Mucosa of stomach (tissue), 1 donor: Measurements from ENCODE around the gene NAALAD2.
"Not testable (repeated sequence)": the region's sequence is repeated elsewhere in the genome, so short reads cannot be mapped to it uniquely, and the experiment has no call there.

ENCODE experiments used
- H3K27me3 ChIP-seq: one replicate; pipeline ENCODE4 v1.7.0; 2013; ENCODE audit warnings: mild to moderate bottlenecking, low read length; ENCODE audit not compliant: control insufficient read depth, insufficient read depth
- H3K36me3 ChIP-seq: one replicate; pipeline ENCODE4 v1.7.0; 2013; ENCODE audit warnings: low read length; ENCODE audit not compliant: control insufficient read depth, insufficient read depth
- H3K4me1 ChIP-seq: one replicate; pipeline ENCODE4 v1.7.0; 2013; ENCODE audit warnings: mild to moderate bottlenecking, low read length; ENCODE audit not compliant: control insufficient read depth, insufficient read depth
- H3K4me3 ChIP-seq: one replicate; pipeline ENCODE4 v1.7.0; 2013; ENCODE audit warnings: low read length
- H3K9ac ChIP-seq: one replicate; pipeline ENCODE4 v1.7.0; 2013; ENCODE audit warnings: mild to moderate bottlenecking, low read length, moderate library complexity
- H3K9me3 ChIP-seq: one replicate; pipeline ENCODE4 v1.7.0; 2013; ENCODE audit warnings: mild to moderate bottlenecking, low read length, moderate library complexity; ENCODE audit not compliant: control insufficient read depth
- donor health status: Pancreatic carcinoma.

Gene NAALAD2

DNA sequence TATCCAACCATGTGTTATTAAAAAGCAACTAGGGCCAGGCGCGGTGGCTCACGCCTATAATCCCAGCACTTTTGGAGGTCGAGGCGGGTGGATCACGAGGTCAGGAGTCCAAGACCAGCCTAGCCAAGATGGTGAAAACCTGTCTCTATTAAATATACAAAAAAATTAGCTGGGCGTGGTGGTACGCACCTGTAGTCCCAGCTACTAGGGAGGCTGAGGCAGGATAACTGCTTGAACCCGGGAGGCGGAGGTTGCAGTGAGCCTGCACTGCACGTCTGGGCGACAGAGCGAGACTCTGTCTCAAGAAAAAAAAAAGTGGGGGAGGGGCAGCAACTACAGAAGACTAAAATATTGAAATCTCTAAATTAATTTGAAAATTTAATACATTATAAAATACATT is 69.9 kb downstream of the NAALAD2 start:
- Histone ChIP-seq H3K4me3 (no peak overlapping the region), H3K36me3 (no peaks in the 10 kb centered on the region)

DNA sequence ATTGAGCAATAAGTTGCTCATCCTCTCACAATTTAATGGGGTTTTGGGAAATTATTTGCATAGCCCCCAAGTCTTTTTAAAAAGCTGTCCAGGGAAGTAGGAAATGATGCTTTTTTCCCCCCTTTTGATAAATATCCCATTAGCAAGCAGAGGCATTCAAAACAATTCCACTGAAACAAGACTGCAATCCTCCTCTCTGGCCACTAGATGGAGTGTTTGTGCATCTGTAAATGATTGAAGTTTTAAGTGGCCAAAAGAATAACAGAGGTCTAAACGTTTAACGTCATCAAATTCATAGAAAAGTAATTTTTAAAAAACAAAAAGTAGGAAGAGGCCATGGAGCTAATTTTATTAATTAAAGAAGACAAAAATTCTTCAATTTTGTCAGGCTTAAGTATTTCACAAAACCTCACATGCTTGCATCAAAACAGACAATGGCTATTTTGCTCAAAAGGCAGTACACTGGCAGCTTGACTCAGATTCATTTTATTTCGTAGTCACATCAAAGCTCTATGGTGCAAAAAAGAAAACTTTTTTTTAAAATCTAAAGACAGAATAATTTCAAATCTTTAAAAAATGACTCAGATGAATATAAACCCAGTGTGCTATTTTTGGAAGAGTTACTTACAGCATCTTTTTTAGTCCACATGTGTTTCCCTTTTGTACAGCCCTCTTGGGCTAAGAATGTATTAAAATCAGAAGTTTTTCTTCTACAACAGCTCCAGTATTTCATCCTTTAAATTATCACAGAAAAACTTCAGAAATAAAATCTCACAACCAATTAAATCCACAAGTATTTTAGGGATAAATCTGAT is 70.6 kb downstream of the NAALAD2 start:
- Histone ChIP-seq H3K9ac (no peak overlapping the region), H3K9me3 (no peaks in the 10 kb centered on the region), H3K4me1 (no peaks in the 10 kb centered on the region), H3K4me3 (no peak overlapping the region), H3K27me3 (no peaks in the 10 kb centered on the region), H3K36me3 (no peaks in the 10 kb centered on the region)

More for the DNA sequence above, 69.9 kb downstream of the NAALAD2 start:
- Histone ChIP-seq H3K9ac (no peak overlapping the region), H3K9me3 (no peaks in the 10 kb centered on the region), H3K27me3 (no peaks in the 10 kb centered on the region), H3K4me1 (no peaks in the 10 kb centered on the region)

DNA sequence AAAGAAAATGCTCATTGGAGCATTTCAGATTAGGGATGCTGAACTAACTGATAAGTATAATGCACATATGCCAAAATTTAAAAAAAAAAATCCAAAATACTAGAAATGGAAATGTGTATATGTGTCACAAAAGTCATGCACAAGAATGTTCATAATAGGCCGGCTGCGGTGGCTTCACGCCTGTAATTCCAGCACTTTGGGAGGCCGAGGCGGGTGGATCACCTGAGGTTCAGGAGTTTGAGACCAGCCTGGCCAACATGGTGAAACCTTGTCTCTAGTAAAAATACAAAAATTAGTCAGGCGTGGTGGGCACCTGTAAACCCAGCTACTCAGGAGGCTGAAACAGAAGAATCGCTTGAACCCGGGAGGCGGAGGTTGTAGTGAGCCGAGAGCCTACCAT is 73.5 kb downstream of the NAALAD2 start:
- H3K9me3 ChIP-seq, H3K9ac ChIP-seq, H3K4me1 ChIP-seq, H3K27me3 ChIP-seq, H3K36me3 ChIP-seq, H3K4me3 ChIP-seq: not testable (repeated sequence)

DNA sequence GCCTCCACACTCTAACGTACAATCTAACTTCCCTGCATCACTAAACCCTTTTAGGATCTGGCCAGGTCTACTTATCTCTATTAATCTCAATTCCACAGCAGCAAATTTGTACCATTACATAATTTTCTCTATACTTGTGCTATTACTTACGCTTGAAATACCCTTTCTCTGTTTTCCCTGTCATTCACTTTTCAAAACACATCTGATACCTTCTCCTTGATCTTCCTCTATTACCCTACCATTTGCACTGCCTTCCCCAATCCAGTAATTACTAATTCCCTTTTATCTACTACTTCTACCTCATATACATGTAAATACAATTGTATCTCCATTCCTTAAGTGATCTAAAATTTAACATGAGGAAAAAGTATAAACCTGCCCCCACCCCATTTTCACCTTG is 74.4 kb downstream of the NAALAD2 start:
- H3K9ac ChIP-seq, result no peak overlapping the region
- no peaks in the 10 kb centered on the region for H3K27me3 ChIP-seq
- no peaks in the 10 kb centered on the region for H3K4me1 ChIP-seq
- no peak overlapping the region for H3K4me3 ChIP-seq
- H3K36me3 ChIP-seq, result no peaks in the 10 kb centered on the region
- H3K9me3 ChIP-seq, result no peaks in the 10 kb centered on the region

DNA sequence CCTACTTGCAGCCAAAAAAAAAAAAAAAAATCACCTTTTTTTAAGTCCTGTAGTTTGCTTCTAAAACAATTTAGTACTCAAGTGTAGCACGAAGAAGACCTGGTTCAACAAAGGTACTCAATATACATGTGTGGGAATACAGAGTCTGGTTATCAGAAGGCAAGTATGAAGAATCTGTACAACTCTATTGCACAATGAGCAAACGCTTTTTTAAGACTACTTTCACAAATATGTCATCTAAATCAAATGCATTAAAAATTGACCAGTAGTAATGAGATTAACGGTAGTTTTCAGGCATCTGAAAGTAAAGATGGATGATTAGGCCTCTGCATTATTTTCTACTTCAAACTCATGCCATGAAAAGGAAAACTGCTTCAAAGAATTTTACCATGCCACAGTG is 78.9 kb downstream of the NAALAD2 start:
- Histone ChIP-seq H3K36me3 (no peaks in the 10 kb centered on the region), H3K9ac (no peak overlapping the region), H3K4me3 (no peak overlapping the region), H3K4me1 (no peaks in the 10 kb centered on the region), H3K9me3 (no peaks in the 10 kb centered on the region), H3K27me3 (no peaks in the 10 kb centered on the region)

DNA sequence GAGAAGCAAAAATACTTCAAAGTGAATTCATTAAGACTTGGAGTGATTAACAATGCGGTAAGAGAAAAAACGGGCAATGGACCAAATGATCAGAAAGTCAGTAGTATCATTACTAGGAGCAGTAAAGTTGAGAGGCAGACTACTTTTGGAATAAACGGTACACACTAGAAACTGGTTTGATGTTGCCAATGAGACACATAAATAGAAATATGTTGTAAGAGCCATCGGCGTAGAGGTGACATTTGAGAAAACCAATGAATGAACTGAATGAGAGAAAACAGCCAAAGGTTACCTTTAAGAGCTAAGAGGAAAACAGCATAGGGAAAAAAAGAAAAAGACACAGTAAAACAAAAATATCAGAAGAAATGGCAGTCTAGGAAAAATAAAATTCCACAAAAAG is 82.1 kb downstream of the NAALAD2 start:
- Histone ChIP-seq H3K4me1 (peaks cover 5% of the 10 kb centered on the region), H3K36me3 (no peaks in the 10 kb centered on the region), H3K27me3 (no peaks in the 10 kb centered on the region), H3K4me3 (no peak overlapping the region), H3K9me3 (no peaks in the 10 kb centered on the region), H3K9ac (no peak overlapping the region)

DNA sequence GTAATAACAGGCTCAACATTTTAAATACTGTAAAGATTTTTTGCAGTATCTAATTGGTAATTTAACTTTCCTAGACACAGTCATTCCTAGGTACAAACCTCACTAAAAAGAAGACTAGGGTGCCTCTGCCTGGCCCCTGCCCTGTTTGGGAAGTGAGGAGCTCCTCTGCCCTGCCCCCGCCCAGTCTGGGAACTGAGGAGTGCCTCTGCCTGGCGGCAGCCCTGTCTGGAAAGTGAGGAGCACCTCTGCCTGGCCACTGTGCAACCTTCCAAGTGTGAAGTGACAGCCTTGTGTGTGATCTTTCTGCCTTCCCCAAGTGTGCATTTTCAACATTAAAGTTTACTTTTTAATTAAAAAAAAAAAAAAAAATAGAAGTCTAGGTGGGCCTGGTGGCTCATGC is 84.1 kb downstream of the NAALAD2 start:
- Histone ChIP-seq H3K4me3 (no peak overlapping the region), H3K27me3 (no peaks in the 10 kb centered on the region), H3K9me3 (no peaks in the 10 kb centered on the region), H3K4me1 (peaks cover 7% of the 10 kb centered on the region), H3K9ac (no peak overlapping the region), H3K36me3 (no peaks in the 10 kb centered on the region)

DNA sequence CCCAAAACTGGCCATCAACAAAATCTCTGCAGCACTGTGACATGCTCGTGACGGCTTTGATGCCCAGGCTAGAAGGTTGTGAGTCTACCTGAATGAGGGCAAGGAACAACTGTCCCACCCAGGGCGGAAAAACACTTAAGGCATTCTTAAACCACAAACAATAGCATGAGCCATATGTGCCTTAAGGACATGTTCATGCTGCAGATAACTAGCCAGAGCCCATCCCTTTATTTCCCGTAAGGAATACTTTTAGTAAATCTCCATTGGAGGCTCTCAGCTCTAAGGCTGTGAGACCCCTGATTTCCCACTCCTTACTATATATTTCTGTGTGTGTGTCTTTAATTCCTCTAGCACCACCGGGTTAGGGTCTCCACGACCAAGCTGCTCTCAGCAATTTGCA is 85.0 kb downstream of the NAALAD2 start:
- Histone ChIP-seq H3K9me3 (no peaks in the 10 kb centered on the region), H3K4me1 (peaks cover 7% of the 10 kb centered on the region), H3K27me3 (no peaks in the 10 kb centered on the region)

DNA sequence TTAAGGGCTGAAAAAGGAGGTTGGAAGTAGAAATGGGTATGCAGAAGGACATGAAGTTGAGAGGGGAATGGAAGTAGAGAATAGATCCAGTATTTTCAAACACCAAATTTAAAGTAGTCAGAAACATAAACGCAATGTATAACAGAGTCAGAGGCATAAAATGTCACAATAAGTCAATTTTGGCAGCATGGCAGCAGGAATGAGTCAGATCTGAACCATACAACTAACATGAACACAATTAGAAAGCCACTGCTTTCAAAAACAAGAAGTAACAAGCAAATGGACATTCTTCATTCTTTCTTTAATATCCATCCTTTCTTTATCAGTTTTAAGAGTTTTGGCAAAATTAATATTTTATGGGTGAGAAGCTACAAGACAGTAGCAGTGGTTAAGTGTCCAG is 85.9 kb downstream of the NAALAD2 start:
- no peak overlapping the region for H3K9ac ChIP-seq
- H3K4me3 ChIP-seq, result no peak overlapping the region
- H3K4me1 ChIP-seq, result peaks cover 7% of the 10 kb centered on the region
- no peaks in the 10 kb centered on the region for H3K9me3 ChIP-seq
- H3K27me3 ChIP-seq, result no peaks in the 10 kb centered on the region
- no peaks in the 10 kb centered on the region for H3K36me3 ChIP-seq

More for the DNA sequence above, 85.0 kb downstream of the NAALAD2 start:
- no peak overlapping the region for H3K4me3 ChIP-seq
- no peak overlapping the region for H3K9ac ChIP-seq
- no peaks in the 10 kb centered on the region for H3K36me3 ChIP-seq

DNA sequence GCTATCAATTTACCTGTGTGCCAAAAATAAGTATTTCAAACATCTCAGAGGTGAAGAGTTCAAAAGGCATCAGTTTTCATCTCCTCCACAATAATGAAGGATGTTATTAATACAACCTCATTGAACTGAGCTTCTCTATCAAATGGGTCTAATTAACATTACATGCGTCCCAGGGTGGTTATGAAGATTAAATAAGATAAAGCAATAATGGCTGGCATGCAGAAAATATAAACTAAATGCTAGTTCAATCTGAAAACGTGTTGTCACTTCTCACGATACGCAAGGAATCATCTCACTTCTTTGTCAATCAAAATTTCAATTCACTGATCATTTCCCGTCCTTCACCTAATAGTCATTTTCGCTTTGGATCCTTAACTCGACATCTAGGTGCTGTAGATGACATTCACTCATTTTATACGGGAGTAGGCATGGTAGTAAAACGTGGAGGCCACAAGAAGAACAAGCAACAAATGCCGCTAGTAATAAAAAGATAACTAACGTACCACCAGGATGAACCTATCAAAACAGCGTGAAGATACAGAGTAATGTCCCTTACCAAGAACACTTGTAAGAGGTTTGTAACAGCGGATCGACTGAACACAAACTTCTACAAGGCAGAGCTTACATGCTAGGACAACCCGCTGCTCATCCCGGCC is 87.5 kb downstream of the NAALAD2 start:
- Histone ChIP-seq H3K9me3 (no peaks in the 10 kb centered on the region), H3K4me3 (peak overlapping the region; percentile 91), H3K27me3 (no peaks in the 10 kb centered on the region), H3K36me3 (no peaks in the 10 kb centered on the region), H3K9ac (peak overlapping the region; percentile 82), H3K4me1 (peaks cover 7% of the 10 kb centered on the region)

DNA sequence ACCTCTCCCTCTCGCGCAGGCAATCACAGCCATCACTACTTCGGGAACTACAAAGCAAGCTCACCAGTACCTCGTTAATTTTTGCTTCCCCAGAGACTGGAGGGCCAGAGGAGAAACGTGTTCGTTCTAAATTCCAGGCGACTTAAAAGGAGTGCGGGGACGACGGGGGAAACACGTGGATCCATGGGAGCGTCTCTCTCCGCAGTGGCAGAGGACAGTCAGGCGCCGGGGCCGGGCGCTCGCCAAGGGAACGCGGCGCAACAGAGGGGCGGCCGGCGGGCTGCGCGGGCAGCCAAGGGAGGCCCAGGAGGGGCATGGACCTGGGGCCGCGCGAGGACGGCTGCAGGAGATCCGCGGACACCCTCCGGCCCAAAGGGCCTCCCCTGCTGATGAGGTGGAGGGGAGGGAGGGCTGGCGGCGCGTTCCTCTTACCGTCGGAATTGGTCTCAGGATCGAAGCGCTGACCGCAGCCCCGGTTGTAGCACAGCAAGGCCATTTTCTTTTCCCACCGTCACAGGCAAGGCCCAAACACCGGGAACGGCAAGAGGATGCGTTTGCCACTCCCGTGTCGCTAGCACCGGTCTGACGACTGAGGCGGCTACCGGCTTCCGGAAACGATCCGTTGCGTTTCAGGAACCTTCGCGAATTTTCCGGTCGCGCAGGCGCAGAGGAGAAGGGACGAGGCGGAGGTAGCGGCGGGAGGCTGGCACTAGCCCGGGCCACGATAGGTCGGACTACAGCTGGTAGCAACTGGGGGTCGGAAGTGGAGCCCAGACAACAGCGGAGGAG is 88.2 kb downstream of the NAALAD2 start, which contains the start of gene CHORDC1:
TSS of gene CHORDC1 (minus strand) at position 591 of the 789 bp plus-strand sequence. CDS start at position 496, 95 bp downstream.
- H3K4me1 ChIP-seq, result peaks cover 7% of the 10 kb centered on the region
- peak within 1 kb of the TSS; percentile 91 for H3K4me3 ChIP-seq
- no peaks in the 10 kb centered on the region for H3K27me3 ChIP-seq
- H3K9ac ChIP-seq, result peak within 1 kb of the TSS; percentile 82
- no peaks in the 10 kb centered on the region for H3K9me3 ChIP-seq
- H3K36me3 ChIP-seq, result no peaks in the 10 kb centered on the region

DNA sequence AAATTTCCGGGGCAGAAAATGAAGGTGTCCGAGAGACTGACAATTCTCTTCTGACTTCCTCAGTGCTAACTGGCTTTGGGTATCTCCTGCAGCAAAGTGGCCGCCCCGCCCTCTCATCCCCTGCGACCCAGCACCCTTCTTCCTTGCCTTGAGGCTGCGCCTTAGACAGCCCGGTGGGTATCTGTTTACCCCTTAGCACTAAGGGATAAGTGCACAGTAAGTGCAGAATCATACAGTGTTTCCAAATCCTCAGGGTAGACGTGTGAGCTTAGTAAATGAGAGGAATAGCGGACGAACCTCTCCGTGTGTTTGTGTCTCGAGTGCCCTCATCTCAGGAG is 88.8 kb downstream of the NAALAD2 start:
- Histone ChIP-seq H3K4me1 (peaks cover 7% of the 10 kb centered on the region), H3K36me3 (no peaks in the 10 kb centered on the region), H3K27me3 (no peaks in the 10 kb centered on the region), H3K4me3 (peak overlapping the region; percentile 91), H3K9ac (peak overlapping the region; percentile 82), H3K9me3 (no peaks in the 10 kb centered on the region)
